ENCODE results near the gene POU2F3. TPM values are rescaled to one million over a fixed set of nuclear protein-coding genes. Genes with fewer than 3 reads are reported as not detected.
"Not testable (repeated sequence)": the region's sequence is repeated elsewhere in the genome, so short reads cannot be mapped to it uniquely, and the experiment has no call there.

Gene POU2F3
- total RNA-seq, 1 donor from 2014 or later: 0.97 TPM

DNA sequence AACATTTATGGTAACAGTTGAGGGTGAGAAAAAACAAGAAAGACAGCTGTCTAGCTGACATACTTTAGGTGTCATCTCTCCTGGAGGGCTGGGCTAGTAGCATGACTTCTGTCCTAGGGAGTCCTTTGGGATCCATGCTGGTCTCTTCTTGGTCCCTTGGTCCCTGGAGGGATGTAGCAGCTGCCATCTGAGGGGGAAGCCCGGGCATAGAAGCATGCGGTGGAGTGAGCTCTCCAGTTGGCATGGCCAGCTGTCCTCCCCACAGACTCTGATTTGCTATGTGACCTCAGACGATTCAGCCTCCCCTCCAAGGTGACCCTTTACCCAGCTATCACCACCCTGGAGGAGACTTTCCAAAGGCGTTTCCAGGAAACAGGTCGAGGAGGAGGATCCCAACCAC lies 28.7 kb downstream of the POU2F3 start:
- Mint-ChIP-seq H3K4me1 (ENCODE audit: unreplicated experiment) (peaks cover 12% of the 10 kb centered on the region), H3K27ac (ENCODE audit: unreplicated experiment) (no peak overlapping the region), H3K4me3 (ENCODE audit: unreplicated experiment) (no peak overlapping the region), H3K27me3 (ENCODE audit: unreplicated experiment) (peaks cover 12% of the 10 kb centered on the region), H3K9me3 (ENCODE audit: unreplicated experiment) (no peaks in the 10 kb centered on the region), H3K36me3 (ENCODE audit: low read depth, unreplicated experiment) (no peaks in the 10 kb centered on the region)
- TF ChIP-seq CTCF (IDR thresholded peaks at IDR 0.05; ENCODE audit: unreplicated experiment): no peak
- no peak for DNase-seq (ENCODE audit: low spot score)

GRCh38 chr11:120270386-120270785 lies 30.4 kb downstream of the POU2F3 start:
- no peak overlapping the region for H3K27ac Mint-ChIP-seq (ENCODE audit: unreplicated experiment)

GRCh38 chr11:120271672-120272071 lies 31.7 kb downstream of the POU2F3 start:
- no peak overlapping the region for H3K4me3 Mint-ChIP-seq (ENCODE audit: unreplicated experiment)
- no peak for TF ChIP-seq CTCF (IDR thresholded peaks at IDR 0.05; ENCODE audit: unreplicated experiment)
- no peak for DNase-seq (ENCODE audit: low spot score)
- H3K27ac Mint-ChIP-seq (ENCODE audit: unreplicated experiment): no peak overlapping the region
- peaks cover 10% of the 10 kb centered on the region for H3K27me3 Mint-ChIP-seq (ENCODE audit: unreplicated experiment)
- H3K9me3 Mint-ChIP-seq (ENCODE audit: unreplicated experiment): no peaks in the 10 kb centered on the region
- H3K4me1 Mint-ChIP-seq (ENCODE audit: unreplicated experiment): peaks cover 14% of the 10 kb centered on the region
- H3K36me3 Mint-ChIP-seq (ENCODE audit: low read depth, unreplicated experiment): peaks cover 8% of the 10 kb centered on the region

More at GRCh38 chr11:120270386-120270785, 30.4 kb downstream of the POU2F3 start:
- no peak overlapping the region for H3K4me3 Mint-ChIP-seq (ENCODE audit: unreplicated experiment)
- H3K9me3 Mint-ChIP-seq (ENCODE audit: unreplicated experiment): no peaks in the 10 kb centered on the region
- peaks cover 14% of the 10 kb centered on the region for H3K4me1 Mint-ChIP-seq (ENCODE audit: unreplicated experiment)
- DNase-seq (ENCODE audit: low spot score): no peak
- no peak for TF ChIP-seq CTCF (IDR thresholded peaks at IDR 0.05; ENCODE audit: unreplicated experiment)
- peaks cover 11% of the 10 kb centered on the region for H3K27me3 Mint-ChIP-seq (ENCODE audit: unreplicated experiment)
- H3K36me3 Mint-ChIP-seq (ENCODE audit: low read depth, unreplicated experiment): peaks cover 8% of the 10 kb centered on the region

GRCh38 chr11:120272303-120272702 lies 32.4 kb downstream of the POU2F3 start:
- no peak overlapping the region for H3K27ac Mint-ChIP-seq (ENCODE audit: unreplicated experiment)
- no peak for TF ChIP-seq CTCF (IDR thresholded peaks at IDR 0.05; ENCODE audit: unreplicated experiment)
- H3K36me3 Mint-ChIP-seq (ENCODE audit: low read depth, unreplicated experiment): peaks cover 8% of the 10 kb centered on the region
- H3K9me3 Mint-ChIP-seq (ENCODE audit: unreplicated experiment): no peaks in the 10 kb centered on the region
- H3K27me3 Mint-ChIP-seq (ENCODE audit: unreplicated experiment): peaks cover 10% of the 10 kb centered on the region
- H3K4me3 Mint-ChIP-seq (ENCODE audit: unreplicated experiment): no peak overlapping the region
- no peak for DNase-seq (ENCODE audit: low spot score)
- peaks cover 14% of the 10 kb centered on the region for H3K4me1 Mint-ChIP-seq (ENCODE audit: unreplicated experiment)

DNA sequence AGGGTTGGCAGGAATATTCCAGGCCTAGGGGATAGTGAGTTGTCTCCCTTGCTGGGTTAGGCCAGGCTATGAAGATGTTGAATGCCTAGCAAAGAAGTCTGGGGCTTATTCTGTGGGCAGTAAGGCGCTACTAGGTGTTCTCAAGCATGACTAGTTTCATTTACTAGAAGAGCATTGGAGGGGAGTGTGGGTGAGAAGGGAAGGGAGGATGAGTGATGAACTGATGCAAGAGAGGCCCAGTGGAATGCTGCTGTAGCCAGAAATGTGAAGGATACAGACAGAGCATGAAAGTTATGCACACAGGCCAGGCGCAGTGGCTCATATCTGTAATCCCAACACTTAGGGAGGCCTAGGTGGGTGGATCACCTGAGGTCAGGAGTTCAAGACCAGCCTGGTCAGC lies 33.5 kb downstream of the POU2F3 start:
- H3K27ac Mint-ChIP-seq (ENCODE audit: unreplicated experiment): no peak overlapping the region
- TF ChIP-seq CTCF (IDR thresholded peaks at IDR 0.05; ENCODE audit: unreplicated experiment): no peak
- peaks cover 14% of the 10 kb centered on the region for H3K4me1 Mint-ChIP-seq (ENCODE audit: unreplicated experiment)
- no peak for DNase-seq (ENCODE audit: low spot score)
- H3K4me3 Mint-ChIP-seq (ENCODE audit: unreplicated experiment): no peak overlapping the region
- peaks cover 10% of the 10 kb centered on the region for H3K27me3 Mint-ChIP-seq (ENCODE audit: unreplicated experiment)
- H3K36me3 Mint-ChIP-seq (ENCODE audit: low read depth, unreplicated experiment): peaks cover 8% of the 10 kb centered on the region
- H3K9me3 Mint-ChIP-seq (ENCODE audit: unreplicated experiment): no peaks in the 10 kb centered on the region

- DNase-seq (ENCODE audit: low spot score); H3K4me3 Mint-ChIP-seq (ENCODE audit: unreplicated experiment); H3K36me3 Mint-ChIP-seq (ENCODE audit: low read depth, unreplicated experiment); H3K27ac Mint-ChIP-seq (ENCODE audit: unreplicated experiment); H3K9me3 Mint-ChIP-seq (ENCODE audit: unreplicated experiment): not testable (repeated sequence)
- peaks cover 14% of the 10 kb centered on the region for H3K4me1 Mint-ChIP-seq (ENCODE audit: unreplicated experiment)
- peaks cover 10% of the 10 kb centered on the region for H3K27me3 Mint-ChIP-seq (ENCODE audit: unreplicated experiment)
Observed at GRCh38 chr11:120273956-120274355, 34.0 kb downstream of the POU2F3 start.
